ENCODE results near the gene PHPT1. TPM values are rescaled to one million over a fixed set of nuclear protein-coding genes. Genes with fewer than 3 reads are reported as not detected.

The PHPT1 gene
- total and polyA plus RNA-seq, 2 experiments from 2014 or later: 86.2 to 437 TPM

- TF ChIP-seq ZNF462 (CRISPR knock-in tag; IDR thresholded peaks at IDR 0.05) (no peak), JUNB (IDR thresholded peaks at IDR 0.05; ENCODE audit: unreplicated experiment) (no peak), POLR2AphosphoS5 (IDR thresholded peaks at IDR 0.05; ENCODE audit: low read depth) (no peak), EZH2phosphoT487 (IDR thresholded peaks at IDR 0.05; ENCODE audit: unreplicated experiment) (no peak), STAT1 (IDR thresholded peaks at IDR 0.05; ENCODE audit: unreplicated experiment) (no peak), ZNF331 (CRISPR knock-in tag; IDR thresholded peaks at IDR 0.05; ENCODE audit: low read depth) (no peak), EZH2 (IDR thresholded peaks at IDR 0.05; ENCODE audit: low read depth, unreplicated experiment) (no peak), CREB1 (CRISPR knock-in tag; IDR thresholded peaks at IDR 0.05; ENCODE audit: low read depth) (no peak), CTCF (conservative IDR thresholded peaks at IDR 0.05; ENCODE audit: low read depth in 2 of 2) (no peak), NANOG (IDR thresholded peaks at IDR 0.05; ENCODE audit: borderline replicate concordance) (no peak)
Observed at GRCh38 chr9:136862849-136863622, 13.8 kb downstream of the PHPT1 start (continued).

Data from GM23338 (cell line).